Stimulated activated CD4-positive, alpha-beta T cell treated with anti-CD3 and anti-CD28 coated beads, TNF-alpha, amount 100 ng/mL, for 48 hours (primary cell): ENCODE data around the gene C1GALT1C1L.
"Not testable (repeated sequence)": the region's sequence is repeated elsewhere in the genome, so short reads cannot be mapped to it uniquely, and the experiment has no call there.

ENCODE experiments used
- DNase-seq, 3 donors: peaks; one replicate each; pipeline ENCODE4 v3.0.0-alpha.2; 2020; ENCODE audit warnings: low read depth in 3 of 3

Gene C1GALT1C1L

DNA sequence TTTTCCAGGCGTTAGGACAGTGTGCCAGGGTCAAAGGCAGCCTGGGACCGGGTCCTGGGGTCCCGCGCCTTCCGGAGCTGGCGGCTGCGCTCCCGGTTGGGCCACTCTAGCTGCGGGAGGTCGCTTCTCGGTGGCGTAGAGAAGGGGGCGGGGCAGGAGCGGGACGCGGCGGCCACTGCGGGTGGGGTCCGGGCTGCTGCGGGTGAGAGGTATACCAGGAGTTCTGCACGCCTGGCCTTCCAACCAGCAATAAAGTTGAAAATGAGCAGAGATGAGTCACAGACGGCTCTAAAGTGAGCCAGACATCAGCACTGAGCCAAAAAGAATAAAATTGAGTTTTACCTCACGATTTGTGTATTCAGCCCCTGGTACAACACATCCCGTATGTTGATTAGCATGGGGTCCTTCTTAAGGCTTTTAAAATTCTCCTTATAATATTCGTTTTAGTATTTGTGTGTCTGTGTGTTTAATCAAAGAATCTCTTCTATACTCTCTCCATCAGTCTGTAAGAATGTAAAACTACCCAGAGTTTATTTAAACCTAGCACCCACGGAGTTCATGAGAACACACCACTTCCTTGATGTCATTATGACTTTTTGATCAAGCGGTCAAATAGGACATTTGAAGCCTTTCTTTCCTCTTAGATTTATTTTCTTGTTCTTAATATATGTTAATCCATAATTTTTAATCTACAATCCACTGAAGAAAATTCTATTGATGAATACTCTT lies at the start of gene C1GALT1C1L:
Gene C1GALT1C1L, minus strand, starts transcription at position 108 of the 729 bp plus-strand sequence. Its CDS starts 107 bp downstream, at position 1.
- DNase-seq = peak; percentile 1 to 27 (median 8)

GRCh38 chr2:43725711-43726246 lies 49.5 kb upstream of the C1GALT1C1L start:
- DNase-seq = no peak

DNA sequence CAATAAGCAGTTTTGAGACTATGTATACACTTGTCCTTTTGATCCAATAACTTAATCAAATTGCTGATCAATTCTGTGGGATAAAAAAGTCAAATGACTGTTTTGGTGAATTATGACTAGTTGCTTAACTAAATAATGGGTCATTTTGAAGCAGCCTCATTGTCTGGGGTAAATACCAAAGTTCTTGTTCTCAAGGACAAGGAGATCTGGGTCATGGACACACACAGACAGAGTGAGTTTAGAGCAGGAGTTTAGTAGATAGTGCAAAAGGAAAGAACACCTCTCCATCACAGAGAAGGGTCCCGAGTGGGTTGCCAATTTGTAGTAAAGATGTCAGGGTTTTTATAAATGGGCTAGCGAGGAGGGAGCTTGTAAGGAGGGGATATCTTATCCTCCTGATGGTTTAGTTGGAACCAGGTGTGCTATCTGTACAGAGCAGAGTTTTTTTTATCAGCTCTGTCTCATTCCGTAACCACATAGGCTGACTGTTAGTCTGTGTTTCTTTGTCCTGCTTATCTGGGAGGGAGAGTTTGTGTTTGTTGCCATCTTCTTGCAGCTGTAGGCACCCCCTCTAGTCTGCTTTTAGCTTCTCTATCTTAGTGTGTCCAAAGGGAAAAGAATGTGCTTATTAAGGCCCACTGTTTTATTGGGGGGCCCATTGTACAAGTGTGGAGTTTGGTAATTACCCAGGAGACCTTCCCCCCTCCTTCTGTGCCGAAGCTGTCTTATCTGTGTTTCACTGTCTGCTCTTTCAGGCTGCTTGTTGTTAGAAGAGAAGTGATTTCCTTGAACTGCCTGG lies 48.7 kb upstream of the C1GALT1C1L start:
- DNase-seq = no peak

- DNase-seq = no peak
Measured at GRCh38 chr2:43718530-43719124, 42.4 kb upstream of the C1GALT1C1L start.

GRCh38 chr2:43717322-43717721 lies 41.1 kb upstream of the C1GALT1C1L start:
- no peak for DNase-seq

- no peak for DNase-seq
Measured at GRCh38 chr2:43715300-43716098, 39.3 kb upstream of the C1GALT1C1L start.

DNA sequence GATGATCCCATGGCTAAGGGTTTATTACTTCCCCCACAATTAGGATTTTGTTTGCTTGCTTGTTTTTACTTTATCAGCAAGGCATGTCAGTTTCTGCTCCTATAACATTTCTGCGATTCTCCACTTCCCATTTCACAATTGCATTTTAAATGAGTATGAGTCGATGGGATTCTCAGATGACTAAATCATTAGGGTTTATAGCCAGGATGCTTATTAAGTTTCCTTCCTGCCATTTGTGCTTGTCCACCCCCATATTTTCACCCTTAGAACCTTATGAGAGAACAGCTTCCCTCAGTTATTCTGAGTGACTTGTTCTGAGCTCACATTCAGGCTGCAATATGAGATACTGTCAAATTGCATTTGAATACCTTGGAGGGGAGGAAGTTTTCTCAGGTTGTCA lies 37.9 kb upstream of the C1GALT1C1L start:
- DNase-seq = no peak

DNA sequence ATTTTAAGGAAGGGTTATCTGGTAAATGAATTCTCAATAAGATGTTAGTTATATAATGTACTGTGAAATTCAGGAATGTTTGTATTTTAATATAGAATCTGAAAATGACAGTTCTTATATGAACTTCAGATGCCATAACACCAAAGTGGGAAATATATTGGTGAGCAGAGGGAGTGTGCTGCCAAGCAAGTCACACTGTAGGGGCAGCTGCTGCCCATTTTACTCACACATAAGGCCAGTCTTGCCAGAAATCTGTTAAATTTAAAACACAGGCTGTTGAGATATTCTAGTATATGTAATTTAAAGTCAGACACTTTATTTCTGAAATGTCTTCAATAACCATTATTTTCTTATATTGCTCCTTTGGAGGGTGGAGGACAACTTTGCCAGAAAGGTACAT lies 34.6 kb upstream of the C1GALT1C1L start:
- DNase-seq = no peak

DNA sequence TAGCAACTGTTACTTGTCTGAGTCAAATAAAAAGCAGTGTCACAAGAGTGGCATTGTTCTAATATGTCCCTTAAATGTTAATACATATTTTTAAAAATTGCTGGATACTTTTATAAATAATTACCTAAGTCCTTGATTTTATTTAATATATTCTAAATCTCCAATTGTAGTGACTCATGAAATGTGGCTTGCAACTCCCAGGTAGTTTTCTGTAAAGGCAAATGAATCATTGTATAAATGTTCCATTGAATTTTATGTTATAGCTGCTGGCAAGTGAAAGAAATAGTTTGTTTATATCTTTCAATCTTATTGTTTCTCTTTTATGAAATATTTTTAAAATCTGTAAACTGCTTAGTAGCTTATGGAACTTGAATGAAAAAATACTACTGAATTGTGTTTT lies 32.7 kb upstream of the C1GALT1C1L start:
- no peak for DNase-seq

DNA sequence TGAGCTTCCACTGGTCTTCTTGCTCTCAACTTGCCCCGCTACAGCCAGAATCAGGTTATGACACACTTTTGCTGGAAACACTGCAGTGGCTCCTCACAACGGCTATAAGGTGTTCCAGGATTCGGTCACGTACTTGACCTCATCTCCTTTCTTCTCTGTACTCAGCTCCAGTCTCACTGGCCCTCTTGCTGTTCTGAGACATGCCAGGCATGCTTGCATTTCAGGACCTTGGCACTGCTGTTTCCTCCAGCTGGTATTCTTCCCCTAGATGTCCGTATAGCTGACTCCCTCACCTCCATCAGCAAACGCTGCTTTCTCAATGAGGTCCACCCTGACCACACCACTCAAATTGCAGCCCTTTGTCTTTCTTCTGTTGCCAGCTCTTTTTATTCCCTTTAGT lies 31.9 kb upstream of the C1GALT1C1L start:
- no peak for DNase-seq

- DNase-seq = no peak
Measured at GRCh38 chr2:43707255-43708015, 31.2 kb upstream of the C1GALT1C1L start.

- no peak for DNase-seq
Measured at GRCh38 chr2:43701111-43701510, 24.9 kb upstream of the C1GALT1C1L start.

DNA sequence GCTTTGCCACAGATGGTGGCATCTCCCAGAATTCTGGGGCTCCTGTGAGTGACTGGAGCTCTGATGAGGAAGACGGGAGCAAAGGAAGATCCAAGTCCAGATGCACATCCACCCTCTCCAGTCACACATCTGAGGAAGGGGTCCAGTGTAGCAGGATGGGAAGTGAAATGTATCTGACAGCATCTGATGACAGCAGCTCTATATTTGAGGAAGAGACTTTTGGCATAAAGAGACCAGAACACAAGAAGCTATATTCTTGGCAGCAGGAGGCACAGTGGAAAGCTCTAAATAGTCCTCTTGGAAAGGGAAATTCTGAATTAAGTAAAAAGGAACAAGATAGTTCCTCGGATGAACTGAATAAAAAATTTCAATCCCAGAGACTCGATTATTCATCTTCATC lies 23.5 kb upstream of the C1GALT1C1L start:
- DNase-seq = no peak

- DNase-seq = not testable (repeated sequence)
Measured at GRCh38 chr2:43698140-43698539, 21.9 kb upstream of the C1GALT1C1L start.

- no peak for DNase-seq
Measured at GRCh38 chr2:43692428-43692994, 16.3 kb upstream of the C1GALT1C1L start.

DNA sequence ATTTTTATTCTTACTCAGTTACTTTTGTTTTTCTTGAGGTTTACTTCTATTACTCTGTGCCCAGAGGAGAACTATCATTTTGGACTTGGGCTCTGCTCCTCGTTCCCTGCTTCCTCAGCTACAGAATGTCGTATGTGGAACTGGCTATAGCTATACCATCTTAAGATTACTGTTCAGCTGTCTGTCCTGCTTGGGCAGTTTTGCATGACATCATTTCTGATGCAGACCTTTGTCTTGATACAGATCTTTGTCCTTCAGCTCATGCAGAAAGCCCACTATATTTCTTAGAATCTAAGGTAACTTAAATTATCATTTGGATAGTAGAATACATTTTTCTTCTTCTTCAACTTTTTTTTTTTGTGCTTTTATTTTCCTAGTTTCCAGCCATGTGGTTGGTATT lies 13.8 kb upstream of the C1GALT1C1L start:
- DNase-seq = no peak

GRCh38 chr2:43685357-43685756 lies 9.1 kb upstream of the C1GALT1C1L start:
- no peak for DNase-seq

GRCh38 chr2:43677783-43678182 lies 1.6 kb upstream of the C1GALT1C1L start:
- not testable (repeated sequence) for DNase-seq

DNA sequence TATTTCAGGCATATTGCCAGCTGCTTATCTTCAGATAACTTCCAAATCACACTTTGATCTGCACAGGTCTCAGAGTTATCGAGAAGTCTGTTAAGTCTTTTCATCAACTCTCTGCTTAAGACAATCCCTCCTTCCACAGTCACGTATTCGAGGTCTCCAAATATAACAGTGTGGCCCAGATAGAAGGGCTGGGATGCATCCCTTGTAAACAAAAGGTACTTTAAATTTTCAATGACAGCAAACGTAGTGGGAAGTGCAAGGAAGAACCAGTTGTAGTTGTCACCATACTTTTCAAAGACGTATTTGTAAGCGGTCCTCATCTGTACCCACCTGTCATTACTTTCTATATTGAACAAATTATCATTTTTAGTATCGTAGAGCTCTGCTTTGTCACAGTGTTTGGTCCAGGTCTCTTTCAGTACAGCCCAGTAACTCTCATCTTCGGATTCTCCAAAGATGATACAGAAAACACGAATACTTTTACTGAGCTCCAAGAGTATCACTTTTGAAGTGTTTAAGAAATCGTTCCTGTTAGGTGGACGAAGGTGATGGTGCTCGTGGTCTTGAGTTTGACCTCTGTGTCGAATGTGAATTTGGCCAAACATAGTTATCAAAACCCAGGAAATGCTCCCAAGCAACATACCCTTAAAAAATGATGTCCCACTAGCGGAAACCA lies 445 bp downstream of the C1GALT1C1L start:
- DNase-seq = no peak

GRCh38 chr2:43657241-43657640 lies 19.0 kb downstream of the C1GALT1C1L start:
- no peak for DNase-seq
